GM19240 (cell line): ENCODE measurements around the gene CADM1.

Experiments used
- DNase-seq: peaks from one replicate; pipeline ENCODE4 v3.0.0; 2011; ENCODE audit warnings: low spot score; ENCODE audit not compliant: insufficient read length

CADM1 gene

GRCh38 chr11:115157247-115157646 is 347.0 kb downstream of the CADM1 start:
- DNase-seq = no peak

- no peak for DNase-seq
These were observed 348.2 kb downstream of the CADM1 start for GRCh38 chr11:115155978-115156377.

GRCh38 chr11:115155320-115155719 is 348.9 kb downstream of the CADM1 start:
- DNase-seq = no peak

GRCh38 chr11:115154355-115154736 is 349.9 kb downstream of the CADM1 start:
- DNase-seq = no peak

GRCh38 chr11:115153731-115154354 is 350.4 kb downstream of the CADM1 start:
- no peak for DNase-seq

- no peak for DNase-seq
These were observed 351.1 kb downstream of the CADM1 start for GRCh38 chr11:115153135-115153534.

- no peak for DNase-seq
These were observed 353.2 kb downstream of the CADM1 start for GRCh38 chr11:115151010-115151409.

- DNase-seq = no peak
These were observed 355.5 kb downstream of the CADM1 start for GRCh38 chr11:115148691-115149090.

- DNase-seq = no peak
These were observed 356.1 kb downstream of the CADM1 start for GRCh38 chr11:115148101-115148500.

- no peak for DNase-seq
These were observed 356.9 kb downstream of the CADM1 start for GRCh38 chr11:115147243-115147807.

- DNase-seq = no peak
These were observed 357.8 kb downstream of the CADM1 start for GRCh38 chr11:115146425-115146824.

GRCh38 chr11:115145324-115145723 is 358.9 kb downstream of the CADM1 start:
- no peak for DNase-seq

- no peak for DNase-seq
These were observed 359.3 kb downstream of the CADM1 start for GRCh38 chr11:115144914-115145313.

- DNase-seq = no peak
These were observed 360.2 kb downstream of the CADM1 start for GRCh38 chr11:115144014-115144413.

GRCh38 chr11:115141231-115142114 is 362.7 kb downstream of the CADM1 start:
- no peak for DNase-seq

- DNase-seq = no peak
These were observed 368.3 kb downstream of the CADM1 start for GRCh38 chr11:115135936-115136335.

GRCh38 chr11:115134926-115135325 is 369.3 kb downstream of the CADM1 start:
- no peak for DNase-seq

GRCh38 chr11:115133475-115134209 is 370.6 kb downstream of the CADM1 start:
- no peak for DNase-seq

- no peak for DNase-seq
These were observed 371.6 kb downstream of the CADM1 start for GRCh38 chr11:115132436-115133228.

- no peak for DNase-seq
These were observed 374.5 kb downstream of the CADM1 start for GRCh38 chr11:115129473-115130289.
